Fibroblast of lung (primary cell): ENCODE data around the gene CEP128.

Source experiments
- EZH2 ChIP-seq: IDR thresholded peaks from 2 replicates; pipeline ENCODE4 v1.5.1; 2012; ENCODE audit warnings: low read length, control low read depth, mild to moderate bottlenecking; ENCODE audit errors: missing control alignments
- TF ChIP-seq, protein P1 (sequence below), 2 donors: IDR thresholded peaks in 1 of 2; conservative IDR thresholded peaks in 1 of 2; 1 replicate in 1 of 2; 2 replicates in 1 of 2; pipeline ENCODE4 v1.5.1; 2011 to 2012; ENCODE audit warnings: low read length in 2 of 2, control low read depth in 1 of 2, inconsistent platforms in 1 of 2, low read depth in 1 of 2, mild to moderate bottlenecking in 1 of 2

- TF ChIP-seq, protein P1, sequence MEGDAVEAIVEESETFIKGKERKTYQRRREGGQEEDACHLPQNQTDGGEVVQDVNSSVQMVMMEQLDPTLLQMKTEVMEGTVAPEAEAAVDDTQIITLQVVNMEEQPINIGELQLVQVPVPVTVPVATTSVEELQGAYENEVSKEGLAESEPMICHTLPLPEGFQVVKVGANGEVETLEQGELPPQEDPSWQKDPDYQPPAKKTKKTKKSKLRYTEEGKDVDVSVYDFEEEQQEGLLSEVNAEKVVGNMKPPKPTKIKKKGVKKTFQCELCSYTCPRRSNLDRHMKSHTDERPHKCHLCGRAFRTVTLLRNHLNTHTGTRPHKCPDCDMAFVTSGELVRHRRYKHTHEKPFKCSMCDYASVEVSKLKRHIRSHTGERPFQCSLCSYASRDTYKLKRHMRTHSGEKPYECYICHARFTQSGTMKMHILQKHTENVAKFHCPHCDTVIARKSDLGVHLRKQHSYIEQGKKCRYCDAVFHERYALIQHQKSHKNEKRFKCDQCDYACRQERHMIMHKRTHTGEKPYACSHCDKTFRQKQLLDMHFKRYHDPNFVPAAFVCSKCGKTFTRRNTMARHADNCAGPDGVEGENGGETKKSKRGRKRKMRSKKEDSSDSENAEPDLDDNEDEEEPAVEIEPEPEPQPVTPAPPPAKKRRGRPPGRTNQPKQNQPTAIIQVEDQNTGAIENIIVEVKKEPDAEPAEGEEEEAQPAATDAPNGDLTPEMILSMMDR (conservative IDR thresholded peaks at IDR 0.05 in 1 of 2, IDR thresholded peaks at IDR 0.05 in 1 of 2; ENCODE audit: low read depth in 1 of 2, low read length in 2 of 2) = no peak
- TF ChIP-seq EZH2 = no peak
Observed at GRCh38 chr14:80629606-80630005, 311.9 kb downstream of the CEP128 start.
